GM13977 (cell line): ENCODE data around the gene TOR4A.

Source experiments
- DNase-seq: peaks from one replicate; pipeline ENCODE4 v3.0.0; 2012; ENCODE audit warnings: low spot score
- in situ Hi-C: fragments of 300-500 bp; cut with MboI; formaldehyde crosslinking; loops from one replicate; pipeline ENCODE4 v1.12.0; 2022; ENCODE audit warnings: low sequenced_read_pairs, low pct_unique_long_range_greater_than_20kb, mixed read lengths, inconsistent platforms; ENCODE audit not compliant: unreplicated experiment
- TF ChIP-seq, protein P1 (sequence below): IDR thresholded peaks from 2 replicates; pipeline ENCODE4 v1.5.1; 2012; ENCODE audit warnings: mild to moderate bottlenecking, control low read depth; ENCODE audit not compliant: insufficient read depth; ENCODE audit errors: extremely low read depth, missing control alignments

The TOR4A gene

GRCh38 chr9:137275203-137275587, 2.3 kb upstream of the TOR4A start:
- no peak for DNase-seq
- TF ChIP-seq, protein P1, sequence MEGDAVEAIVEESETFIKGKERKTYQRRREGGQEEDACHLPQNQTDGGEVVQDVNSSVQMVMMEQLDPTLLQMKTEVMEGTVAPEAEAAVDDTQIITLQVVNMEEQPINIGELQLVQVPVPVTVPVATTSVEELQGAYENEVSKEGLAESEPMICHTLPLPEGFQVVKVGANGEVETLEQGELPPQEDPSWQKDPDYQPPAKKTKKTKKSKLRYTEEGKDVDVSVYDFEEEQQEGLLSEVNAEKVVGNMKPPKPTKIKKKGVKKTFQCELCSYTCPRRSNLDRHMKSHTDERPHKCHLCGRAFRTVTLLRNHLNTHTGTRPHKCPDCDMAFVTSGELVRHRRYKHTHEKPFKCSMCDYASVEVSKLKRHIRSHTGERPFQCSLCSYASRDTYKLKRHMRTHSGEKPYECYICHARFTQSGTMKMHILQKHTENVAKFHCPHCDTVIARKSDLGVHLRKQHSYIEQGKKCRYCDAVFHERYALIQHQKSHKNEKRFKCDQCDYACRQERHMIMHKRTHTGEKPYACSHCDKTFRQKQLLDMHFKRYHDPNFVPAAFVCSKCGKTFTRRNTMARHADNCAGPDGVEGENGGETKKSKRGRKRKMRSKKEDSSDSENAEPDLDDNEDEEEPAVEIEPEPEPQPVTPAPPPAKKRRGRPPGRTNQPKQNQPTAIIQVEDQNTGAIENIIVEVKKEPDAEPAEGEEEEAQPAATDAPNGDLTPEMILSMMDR = no peak
- in situ Hi-C loops = no loop called here

DNA sequence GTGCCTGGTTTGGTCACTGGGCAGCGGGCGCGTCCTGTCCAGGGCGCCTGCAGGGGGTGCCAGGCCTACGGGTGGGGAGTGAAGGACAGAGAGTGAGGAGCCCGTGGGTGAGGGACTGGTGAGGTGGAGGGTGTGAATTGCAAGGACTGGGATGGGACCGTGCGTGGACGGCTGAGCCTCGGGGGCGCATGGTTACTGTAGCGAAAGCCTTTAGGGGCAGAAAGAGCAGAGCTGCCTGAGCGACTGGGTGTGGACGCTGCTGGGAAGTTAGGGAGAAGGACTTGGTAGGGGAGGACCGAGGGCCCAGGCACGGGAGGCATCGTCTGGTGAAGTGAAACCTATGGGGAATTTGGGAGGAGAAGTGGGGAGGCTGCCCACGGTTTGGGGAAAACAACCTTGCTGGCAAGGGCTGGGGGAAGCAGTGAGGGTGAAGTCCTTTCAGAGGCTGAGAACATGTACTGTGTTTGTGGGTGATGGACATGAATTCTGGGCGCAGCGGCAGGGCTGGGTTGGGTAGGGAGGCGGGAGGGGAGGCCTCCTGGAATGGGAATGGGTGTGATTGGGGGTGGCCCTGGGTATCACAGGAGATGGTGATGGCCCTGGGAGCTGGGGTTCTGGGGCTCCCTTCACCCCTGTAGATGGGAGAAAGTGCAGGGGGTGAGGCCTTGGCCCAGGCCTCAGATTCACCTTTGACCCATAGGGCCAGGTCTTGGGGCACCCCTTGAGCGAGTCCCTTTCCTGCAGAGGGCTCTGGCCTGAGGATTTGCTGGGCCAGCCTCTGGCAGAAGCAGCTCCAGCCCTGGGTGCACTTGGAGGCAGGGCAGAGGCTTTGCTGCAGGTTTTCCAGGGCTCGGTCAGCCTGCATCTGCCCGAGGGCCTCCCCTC, 1.7 kb upstream of the TOR4A start:
- in situ Hi-C loops = no loop called here
- no peak for DNase-seq
- TF ChIP-seq, protein P1 = no peak

DNA sequence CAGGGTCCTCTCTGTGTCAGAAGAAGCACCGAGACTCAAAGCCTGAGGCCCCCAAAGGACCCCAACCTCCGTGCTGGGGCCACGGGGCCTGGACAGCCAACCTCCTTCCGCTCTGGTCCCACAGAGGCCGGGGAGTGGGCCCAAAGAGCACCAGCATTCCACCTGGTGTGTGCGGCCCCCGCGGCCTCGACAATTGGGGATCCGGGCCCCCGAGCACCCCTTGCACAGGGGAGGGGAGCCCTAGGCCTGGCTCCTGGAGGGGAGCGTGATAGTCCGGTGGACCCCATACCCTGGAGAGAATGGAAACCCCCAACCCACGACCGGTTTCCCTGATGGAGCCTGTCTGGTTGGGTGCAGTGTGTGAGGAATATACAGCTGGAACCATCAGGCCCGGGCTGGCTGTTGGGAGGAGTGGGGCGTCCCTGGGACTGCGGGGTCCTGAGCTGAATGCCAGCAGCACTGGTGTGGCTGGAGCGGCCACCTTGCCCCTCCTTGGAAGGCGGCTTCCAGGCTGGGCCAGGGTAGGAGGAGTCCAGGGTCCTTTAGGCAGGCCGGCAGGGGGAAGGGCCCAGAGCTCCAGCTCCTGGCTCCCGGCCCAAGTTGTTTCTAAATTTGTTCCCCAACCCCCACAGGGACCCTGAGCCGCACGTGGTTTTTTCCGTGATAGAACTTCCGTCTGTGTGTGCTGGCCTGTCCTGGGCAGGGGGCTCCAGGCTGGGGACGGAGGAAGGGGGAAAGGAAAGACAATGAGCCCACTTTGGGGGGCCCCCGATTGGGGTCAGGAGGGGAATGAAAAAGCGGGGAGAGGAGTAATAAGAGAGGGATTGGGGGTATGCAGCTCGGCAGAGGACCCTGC, 825 bp upstream of the TOR4A start:
- in situ Hi-C loops = no loop called here
- TF ChIP-seq, protein P1 = no peak
- DNase-seq = no peak

DNA sequence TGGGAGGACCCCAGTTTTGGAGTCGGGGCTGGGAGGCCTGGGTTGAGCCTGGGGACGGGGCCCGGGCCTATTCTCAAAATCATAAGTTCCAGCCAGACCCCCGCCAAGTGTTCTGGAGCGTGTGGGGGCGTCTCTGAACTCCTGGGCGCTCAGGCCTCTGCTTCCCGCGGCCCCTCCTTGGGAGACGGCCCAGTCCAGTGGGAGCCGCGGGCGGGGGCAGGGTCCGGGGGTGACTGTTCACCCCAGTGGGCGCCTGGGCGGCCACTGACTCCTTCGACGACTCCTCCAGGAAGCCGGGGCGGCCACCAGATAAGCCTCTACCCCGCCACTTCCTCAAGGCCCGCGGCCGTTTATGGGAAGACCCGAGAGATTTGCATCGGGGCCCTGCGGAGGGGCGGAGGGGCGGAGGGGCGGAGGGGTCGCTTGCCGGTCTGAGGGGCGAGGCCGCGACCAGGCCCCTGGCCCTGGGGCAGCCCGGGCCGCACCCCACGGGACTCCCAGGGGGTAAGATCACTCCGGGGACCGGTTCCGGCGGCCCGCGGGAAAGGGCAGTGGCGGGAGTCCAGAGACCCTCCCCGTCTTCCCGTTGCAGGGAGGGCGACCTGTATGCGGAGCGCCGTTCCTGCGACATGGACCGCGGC, 655 bp downstream of the TOR4A start:
- no peak for DNase-seq
- TF ChIP-seq, protein P1 = no peak
- in situ Hi-C loops = no loop called here

GRCh38 chr9:137278721-137279711, 1.5 kb downstream of the TOR4A start:
- TF ChIP-seq, protein P1 = no peak
- DNase-seq = no peak
- in situ Hi-C loops = no loop called here
